ENCODE data around the gene BCAS1.
A peak's percentile ranks its signal among the peaks of the same experiment; 100 is the strongest.

BCAS1 gene

DNA sequence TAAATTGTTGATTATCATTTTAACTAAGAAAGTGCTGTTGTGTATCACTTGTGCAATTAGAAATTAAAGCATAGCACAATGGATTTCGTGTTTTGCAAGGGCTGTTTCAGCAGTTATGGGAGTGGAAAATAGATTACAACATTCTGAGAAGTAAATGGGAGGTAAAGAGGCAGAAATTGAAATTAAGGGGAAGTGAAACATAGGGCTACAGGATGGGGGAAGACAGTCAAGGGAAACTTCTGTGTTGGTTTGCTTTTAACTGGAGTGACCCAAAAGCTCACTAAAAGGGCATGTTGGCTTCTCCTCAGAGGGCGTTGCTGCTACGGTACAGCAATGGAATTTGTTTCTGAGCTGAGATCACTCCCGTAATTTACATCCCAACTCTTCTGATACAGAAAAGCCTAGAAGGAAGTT is 147.5 kb downstream of the BCAS1 start:
- TF ChIP-seq GATA3 (IDR thresholded peaks at IDR 0.05; ENCODE audit: low read depth, low read length) (no peak), GATA2 (IDR thresholded peaks at IDR 0.05; ENCODE audit: low read depth, low read length) (no peak)

DNA sequence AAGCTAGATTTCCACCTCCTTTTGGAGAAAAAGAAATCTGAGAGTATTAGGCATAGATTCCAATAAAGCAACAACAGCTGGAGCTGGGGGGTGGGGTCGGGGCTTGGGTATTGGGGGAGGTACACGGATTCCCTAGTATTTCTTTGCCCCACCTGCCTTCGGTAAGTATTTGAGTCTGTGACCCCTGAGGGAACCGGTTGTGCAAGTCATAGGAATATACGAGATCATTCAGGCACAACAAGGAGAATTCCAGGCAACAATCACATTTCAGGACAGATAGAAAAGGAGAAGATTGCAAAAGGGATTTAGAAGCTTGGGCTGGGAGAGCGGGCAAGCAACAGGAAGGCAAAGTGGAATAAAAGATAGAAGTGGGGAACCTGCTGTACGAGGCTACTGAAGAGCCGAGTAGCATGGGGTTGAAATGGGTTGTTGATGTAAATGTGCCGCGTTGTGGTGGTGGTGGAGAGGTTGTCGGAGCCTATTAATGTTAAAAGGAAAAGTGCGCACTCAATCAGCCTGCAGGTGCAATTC is 148.9 kb downstream of the BCAS1 start:
- TF ChIP-seq GATA2 (IDR thresholded peaks at IDR 0.05; ENCODE audit: low read depth, low read length) (no peak), GATA3 (IDR thresholded peaks at IDR 0.05; ENCODE audit: low read depth, low read length) (no peak)

DNA sequence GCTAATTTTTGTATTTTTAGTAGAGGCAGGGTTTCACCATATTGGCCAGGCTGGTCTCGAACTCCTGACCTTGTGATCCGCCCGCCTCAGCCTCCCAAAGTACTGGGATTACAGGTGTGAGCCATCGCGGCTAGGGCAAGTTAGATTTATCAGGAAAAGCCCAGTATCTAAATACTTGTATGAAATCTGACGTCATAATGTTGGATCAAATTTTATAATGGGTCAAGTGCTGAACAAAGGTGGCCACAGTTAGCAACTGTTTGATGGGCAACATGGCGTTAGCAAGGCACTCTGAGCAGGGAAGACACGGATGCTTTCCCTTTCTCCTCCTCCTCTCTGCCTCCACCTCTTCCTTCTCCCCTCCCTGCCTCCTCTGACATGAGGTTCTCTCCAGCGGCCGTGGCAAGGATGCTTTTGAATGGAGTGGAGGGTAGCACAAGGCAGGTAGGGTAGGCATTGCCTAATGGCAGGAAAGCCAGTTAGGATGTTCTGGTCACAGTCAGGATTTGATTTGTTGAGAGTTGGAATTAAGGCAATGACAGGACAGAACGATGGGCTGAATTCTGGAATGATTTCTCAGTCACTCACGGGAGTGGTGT is 149.6 kb downstream of the BCAS1 start:
- no peak for TF ChIP-seq GATA2 (IDR thresholded peaks at IDR 0.05; ENCODE audit: low read depth, low read length)
- TF ChIP-seq GATA3 (IDR thresholded peaks at IDR 0.05; ENCODE audit: low read depth, low read length) = no peak

DNA sequence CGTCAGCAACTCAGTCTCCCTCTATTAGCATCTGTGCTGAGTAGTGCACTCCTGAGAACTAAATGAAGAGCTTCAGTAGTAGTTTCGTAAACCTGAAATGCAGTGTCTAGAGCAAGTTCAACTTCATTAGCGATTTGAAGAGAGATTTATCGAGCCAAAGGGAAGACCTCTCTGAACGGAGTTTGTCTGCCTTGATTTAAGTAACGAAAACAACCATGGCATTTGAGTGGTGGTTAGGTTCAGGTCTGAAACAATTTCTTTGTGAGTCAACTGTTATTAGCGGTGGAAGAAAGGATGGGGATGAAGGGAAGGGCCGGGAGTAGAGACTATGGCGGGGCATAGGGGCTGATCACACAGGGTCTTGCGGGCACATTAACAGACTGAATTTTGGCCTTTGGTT is 150.5 kb downstream of the BCAS1 start:
- TF ChIP-seq GATA2 (IDR thresholded peaks at IDR 0.05; ENCODE audit: low read depth, low read length) (no peak), GATA3 (IDR thresholded peaks at IDR 0.05; ENCODE audit: low read depth, low read length) (no peak)

DNA sequence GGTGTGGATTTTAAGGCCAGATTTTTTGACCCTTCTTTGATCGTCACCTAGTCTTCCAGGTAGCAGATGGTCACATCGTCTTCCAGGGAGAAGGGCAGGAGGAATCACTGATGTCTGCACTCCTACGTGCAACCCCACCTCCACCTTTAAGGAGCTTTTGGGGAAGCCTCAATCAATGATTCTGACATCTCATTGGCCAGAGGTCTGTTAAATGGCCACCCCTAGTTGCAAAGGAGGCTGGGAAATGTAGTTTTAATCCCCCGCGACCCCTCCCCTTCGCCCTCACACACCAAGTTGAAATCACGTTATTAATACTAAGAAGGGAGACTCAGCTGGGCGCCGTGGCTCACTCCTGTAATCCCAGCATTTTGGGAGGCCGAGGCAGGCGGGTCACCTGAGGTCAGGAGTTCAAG is 151.4 kb downstream of the BCAS1 start:
- TF ChIP-seq GATA2 (IDR thresholded peaks at IDR 0.05; ENCODE audit: low read depth, low read length) (no peak), GATA3 (IDR thresholded peaks at IDR 0.05; ENCODE audit: low read depth, low read length) (no peak)

DNA sequence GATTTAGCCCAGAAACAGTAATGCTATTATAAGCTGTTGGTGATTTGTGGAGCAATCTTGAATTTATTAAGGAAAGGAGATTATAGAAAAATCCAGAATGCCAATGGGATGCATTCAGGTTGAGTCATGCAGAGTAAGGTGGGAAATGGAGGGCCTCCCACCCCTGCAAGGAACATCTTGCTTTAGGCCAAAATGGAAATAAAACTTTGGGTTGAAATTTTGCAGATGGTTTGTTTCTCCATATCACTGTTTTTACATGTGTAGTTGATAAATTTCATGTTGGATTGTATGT is 152.4 kb downstream of the BCAS1 start:
- TF ChIP-seq GATA3 (IDR thresholded peaks at IDR 0.05; ENCODE audit: low read depth, low read length) (no peak), GATA2 (IDR thresholded peaks at IDR 0.05; ENCODE audit: low read depth, low read length) (no peak)

DNA sequence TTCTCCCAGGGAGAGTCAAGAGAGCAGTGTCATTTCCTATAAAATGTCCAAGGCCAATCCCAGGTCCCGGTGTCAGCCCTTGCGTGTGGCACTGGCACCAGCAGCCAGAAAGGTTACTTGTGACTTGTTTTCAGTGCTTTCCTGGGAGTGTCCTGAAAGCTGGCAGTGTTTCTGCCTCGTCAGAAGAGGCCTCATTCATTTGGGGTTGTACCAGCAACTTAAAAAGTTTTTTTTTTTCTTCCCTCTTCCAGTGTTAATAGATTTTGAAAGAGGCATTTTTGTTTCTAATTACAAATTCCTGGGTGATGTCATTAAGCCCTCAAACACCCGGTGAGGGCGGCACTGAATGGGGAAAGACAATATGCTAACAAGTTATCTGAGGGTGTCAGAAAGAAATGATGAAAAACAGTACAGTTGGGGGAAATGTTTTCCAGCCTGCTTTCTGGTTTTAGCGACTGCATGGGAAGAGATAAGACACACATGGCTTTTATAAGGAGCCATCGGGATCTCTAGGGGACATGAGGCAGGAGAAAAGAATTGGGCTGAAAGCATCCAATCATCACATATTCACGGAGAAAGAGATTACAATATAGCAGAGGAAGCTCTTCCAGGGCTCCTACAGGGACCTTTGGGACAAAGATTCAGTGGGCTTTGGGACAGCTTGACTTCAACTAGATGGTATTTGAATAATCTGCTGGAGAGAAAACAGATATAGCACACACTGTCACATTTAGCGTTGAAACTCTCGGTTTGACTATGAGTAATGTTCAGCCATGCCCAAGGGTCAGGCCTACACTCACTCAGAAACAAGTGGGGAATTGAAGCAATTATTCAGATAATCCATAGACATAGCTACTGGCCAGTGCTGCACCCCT is 153.0 kb downstream of the BCAS1 start:
- TF ChIP-seq GATA3 (IDR thresholded peaks at IDR 0.05; ENCODE audit: low read depth, low read length) (peak; percentile 73), GATA2 (IDR thresholded peaks at IDR 0.05; ENCODE audit: low read depth, low read length) (peak; percentile 91)

DNA sequence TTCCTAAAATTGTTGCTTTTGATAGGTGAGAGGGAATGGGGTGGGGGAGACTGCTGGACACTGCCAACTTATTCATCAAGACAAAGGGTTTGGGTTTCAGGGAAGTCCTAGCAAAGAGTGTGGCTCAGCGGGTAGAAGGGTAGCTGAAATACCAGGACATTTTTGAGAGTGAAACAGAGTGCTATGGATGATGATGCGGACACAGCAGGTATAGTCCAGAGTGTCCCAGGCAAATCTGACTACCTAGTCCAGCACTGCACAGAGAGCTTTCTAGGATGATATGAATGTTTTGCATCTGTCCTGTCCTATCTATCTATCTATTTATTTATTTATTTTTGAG is 154.3 kb downstream of the BCAS1 start:
- no peak for TF ChIP-seq GATA3 (IDR thresholded peaks at IDR 0.05; ENCODE audit: low read depth, low read length)
- TF ChIP-seq GATA2 (IDR thresholded peaks at IDR 0.05; ENCODE audit: low read depth, low read length) = no peak

DNA sequence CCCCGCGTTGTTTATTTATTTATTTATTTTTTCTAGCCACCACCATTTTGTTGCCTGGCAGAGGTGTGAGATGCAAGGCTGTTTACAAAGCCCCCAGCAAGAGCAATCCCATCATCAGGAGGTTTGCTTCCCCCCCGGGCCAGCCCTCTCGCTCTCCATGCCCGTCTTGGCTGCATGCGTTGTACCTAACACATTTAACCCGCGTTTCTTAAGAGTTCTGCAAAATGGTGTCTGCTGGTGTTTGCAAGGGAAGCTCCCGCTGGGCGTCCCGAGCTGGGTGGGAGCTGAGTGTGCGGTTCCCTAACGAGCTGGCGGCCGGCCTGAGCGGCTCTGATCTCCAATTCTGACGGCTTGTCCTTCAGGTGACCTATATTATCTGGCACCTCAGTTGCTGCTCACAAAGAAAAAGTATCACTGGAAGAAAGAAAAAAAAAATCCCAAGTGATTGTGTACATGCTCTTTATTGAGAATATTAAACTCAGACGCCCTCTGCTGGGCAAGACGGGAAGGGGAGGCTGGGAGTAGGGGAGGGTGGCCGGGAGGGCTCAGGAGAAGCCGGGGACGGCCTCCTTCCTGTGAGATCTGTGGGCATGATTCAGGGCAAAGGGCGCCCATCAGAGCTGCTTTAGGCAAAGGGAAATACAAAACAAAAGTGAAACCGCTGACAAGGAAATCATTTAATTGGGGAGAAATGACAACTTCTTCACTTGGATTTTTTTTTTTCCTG is 154.8 kb downstream of the BCAS1 start:
- TF ChIP-seq GATA3 (IDR thresholded peaks at IDR 0.05; ENCODE audit: low read depth, low read length) (no peak), GATA2 (IDR thresholded peaks at IDR 0.05; ENCODE audit: low read depth, low read length) (peak; percentile 29; the same call in 1 of the 2 replicates)

DNA sequence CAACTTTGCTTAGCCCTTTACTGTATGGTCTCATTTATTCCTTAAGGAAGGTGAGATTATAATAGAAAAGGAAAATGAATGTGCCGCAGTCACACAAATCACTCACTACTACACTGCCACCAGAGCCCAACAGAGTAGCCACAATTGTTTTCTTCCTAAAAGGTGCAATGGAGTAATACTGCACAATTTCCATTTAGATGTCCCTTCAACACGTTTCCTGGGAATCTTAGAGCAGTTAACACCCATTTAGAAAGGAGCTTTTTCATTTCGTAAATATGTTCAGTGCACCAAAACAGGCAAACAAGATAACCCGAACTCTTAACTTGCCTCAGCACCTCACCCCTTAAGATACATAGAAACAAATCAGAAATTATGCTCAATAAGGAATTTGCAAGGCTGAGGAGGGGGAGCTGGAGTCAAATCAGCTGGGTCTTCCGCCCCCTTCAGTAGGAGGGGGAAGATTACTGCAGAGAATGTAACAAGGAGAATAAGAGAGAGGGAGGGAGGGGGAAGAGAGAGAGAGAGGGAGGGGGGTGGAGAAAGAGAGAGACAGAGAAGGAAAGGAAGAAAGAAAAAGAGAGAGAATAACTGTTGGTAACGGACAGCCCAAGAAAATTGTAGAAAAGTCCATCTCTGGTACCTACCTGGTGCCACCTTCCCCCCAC is 155.5 kb downstream of the BCAS1 start:
- TF ChIP-seq GATA3 (IDR thresholded peaks at IDR 0.05; ENCODE audit: low read depth, low read length) (no peak), GATA2 (IDR thresholded peaks at IDR 0.05; ENCODE audit: low read depth, low read length) (no peak)

DNA sequence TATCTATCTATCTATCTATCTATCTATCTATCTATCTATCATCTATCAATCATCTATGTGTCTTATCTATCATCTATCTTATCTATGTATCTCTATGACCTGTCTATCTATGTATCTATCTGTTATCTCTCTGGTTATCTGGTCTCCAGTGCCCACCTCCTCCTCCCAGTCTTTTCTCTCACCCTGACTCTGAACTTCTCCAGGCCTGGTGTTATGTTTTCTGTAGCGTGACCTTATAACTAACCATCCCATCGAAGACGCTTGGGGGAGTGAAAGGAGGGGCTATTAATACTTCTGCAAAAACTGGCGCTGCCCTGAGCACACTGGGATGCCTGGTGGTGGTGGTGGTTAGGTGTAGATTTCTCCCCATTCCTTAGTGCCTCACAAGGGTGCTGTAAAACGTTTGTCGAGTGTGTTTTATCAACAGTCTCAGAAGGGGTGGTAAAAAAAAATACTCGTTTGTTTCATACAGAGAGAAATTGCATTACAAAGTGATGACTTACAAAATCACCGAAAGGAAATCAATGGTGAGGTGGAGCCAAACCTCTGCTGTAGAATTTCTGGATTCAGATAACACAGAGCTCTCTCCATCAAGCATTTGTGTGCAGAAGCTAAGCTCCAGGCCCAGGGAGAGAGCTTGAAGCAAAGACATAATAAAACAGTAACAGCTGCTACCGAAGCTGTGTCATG is 156.2 kb downstream of the BCAS1 start:
- TF ChIP-seq GATA3 (IDR thresholded peaks at IDR 0.05; ENCODE audit: low read depth, low read length) (peak; percentile 48; the same call in 1 of the 2 replicates), GATA2 (IDR thresholded peaks at IDR 0.05; ENCODE audit: low read depth, low read length) (peak; percentile 54)

DNA sequence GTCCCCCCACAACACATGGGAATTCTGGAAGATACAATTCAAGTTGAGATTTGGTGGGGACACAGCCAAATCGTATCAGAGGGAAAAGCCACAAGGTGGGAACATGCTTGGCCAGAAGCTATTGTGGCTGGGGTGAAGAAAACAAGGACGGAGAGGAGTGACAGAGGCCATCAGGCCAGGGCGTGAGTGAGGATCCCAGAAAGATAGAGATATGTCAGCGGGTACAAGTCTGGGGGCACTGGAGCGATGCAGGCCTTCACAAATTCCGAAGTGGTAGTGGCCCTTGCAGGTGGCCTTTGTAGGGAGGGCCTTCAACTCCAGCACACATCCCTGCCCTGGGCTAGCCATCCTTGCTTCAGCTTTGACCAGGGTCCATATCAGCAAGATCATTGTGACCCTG is 159.1 kb downstream of the BCAS1 start:
- TF ChIP-seq GATA3 (IDR thresholded peaks at IDR 0.05; ENCODE audit: low read depth, low read length) = no peak
- no peak for TF ChIP-seq GATA2 (IDR thresholded peaks at IDR 0.05; ENCODE audit: low read depth, low read length)

DNA sequence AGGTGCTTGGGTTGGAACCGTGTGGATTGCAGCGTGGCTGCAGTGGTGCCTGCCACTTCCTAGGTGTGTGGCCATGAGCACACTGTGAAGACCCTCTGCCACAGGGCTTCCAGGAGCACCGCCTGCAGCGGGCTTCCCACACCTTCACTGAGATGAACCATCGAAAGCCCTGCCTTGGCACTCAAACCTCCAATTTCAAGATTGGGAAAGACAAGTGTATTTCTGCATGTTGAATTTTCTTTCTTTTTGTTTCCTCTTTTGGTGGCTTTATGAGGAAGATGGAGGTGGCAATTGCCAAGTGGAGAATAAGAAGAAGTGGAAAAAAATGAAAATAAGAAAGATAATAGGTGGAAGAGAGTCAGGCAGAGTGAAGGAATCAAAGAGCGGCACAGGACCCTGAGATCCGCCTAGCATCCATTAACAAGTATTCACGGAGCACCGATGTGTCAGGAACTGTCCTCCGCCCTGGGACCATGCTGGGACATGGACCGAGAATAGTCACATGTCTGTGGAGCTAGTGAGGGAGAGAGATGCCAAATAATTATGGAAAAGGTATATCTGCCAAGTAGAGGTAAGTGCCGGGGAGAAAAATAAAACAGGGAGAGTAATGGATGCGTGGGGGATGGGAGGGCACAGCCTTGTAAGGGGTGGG is 159.9 kb downstream of the BCAS1 start:
- TF ChIP-seq GATA3 (IDR thresholded peaks at IDR 0.05; ENCODE audit: low read depth, low read length) (no peak), GATA2 (IDR thresholded peaks at IDR 0.05; ENCODE audit: low read depth, low read length) (no peak)

Measured in SH-SY5Y (cell line).